GM21786 (cell line): ENCODE results near the gene AGTRAP.

ENCODE experiments used
- ATAC-seq: cut with Tn5 transposase; IDR thresholded peaks from one replicate; pipeline ENCODE4 v1.9.1; 2021; ENCODE audit not compliant: unreplicated experiment

The AGTRAP gene, protein sequence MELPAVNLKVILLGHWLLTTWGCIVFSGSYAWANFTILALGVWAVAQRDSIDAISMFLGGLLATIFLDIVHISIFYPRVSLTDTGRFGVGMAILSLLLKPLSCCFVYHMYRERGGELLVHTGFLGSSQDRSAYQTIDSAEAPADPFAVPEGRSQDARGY

DNA sequence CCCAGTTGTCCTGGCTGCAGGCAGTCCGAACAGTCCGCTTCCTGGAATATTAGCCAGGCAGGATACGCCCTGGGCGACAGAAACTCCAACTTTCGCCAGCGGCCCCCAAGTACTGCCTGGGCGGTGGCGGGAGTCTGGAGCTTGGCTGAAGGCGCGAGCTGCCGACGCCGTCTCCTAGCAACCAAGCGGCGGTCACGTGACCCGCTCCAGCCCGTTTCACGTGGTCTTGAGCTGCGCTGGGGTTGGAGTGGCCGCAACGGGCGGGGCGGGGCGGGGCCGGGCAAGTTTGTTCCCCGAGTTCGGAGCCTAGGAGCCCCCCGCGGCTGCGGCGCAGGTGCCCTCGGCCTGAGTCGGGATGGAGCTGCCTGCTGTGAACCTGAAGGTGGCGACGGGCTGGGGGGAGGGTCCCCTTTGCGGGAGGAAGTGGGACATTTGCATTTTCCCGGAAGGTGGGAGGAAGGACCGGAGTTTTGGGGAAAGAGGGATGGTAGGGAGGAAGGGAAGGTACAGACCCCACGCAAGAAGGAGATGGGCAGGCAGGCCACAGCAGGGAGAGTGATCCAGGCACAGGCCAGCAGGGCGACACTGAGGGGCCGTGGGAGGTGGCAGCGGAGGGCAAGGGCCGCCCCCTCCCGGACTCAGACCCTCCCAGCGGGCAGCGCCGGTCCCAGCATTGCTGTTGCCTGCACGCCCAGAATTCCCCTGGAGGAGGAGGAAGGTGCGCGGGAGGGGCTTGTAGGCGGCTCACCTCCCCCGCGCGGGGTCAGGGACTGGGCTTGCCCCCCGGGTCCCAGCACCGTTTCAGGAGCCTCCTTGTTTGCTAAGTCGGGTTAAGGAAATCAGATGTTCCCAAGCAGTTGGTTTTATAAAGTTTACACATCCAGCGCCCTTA is at the start of gene AGTRAP:
AGTRAP (plus strand) TSS at position 283 of the 892 bp plus-strand sequence; CDS start at position 356, 73 bp downstream.
- peak; percentile 72 for ATAC-seq

DNA sequence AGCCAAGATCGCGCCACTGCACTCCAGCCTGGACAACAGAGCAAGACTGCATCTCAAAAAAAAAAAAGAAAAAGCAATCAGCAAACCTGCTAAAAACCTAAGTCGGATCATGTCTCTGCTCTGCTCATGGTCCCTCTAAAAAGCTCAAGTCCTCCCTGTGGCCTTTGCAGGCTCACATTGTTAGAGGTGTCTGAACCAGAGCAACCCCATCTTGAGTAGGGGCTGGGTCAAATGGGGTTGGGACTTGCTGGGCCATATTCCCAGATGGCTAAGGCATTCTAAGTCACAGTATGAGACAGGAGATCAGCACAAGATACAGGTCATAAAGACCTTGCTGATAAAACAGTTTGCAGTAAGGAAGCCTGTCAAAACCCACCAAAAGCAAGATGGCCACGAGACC is 47.4 kb upstream of the AGTRAP start:
- no peak for ATAC-seq

DNA sequence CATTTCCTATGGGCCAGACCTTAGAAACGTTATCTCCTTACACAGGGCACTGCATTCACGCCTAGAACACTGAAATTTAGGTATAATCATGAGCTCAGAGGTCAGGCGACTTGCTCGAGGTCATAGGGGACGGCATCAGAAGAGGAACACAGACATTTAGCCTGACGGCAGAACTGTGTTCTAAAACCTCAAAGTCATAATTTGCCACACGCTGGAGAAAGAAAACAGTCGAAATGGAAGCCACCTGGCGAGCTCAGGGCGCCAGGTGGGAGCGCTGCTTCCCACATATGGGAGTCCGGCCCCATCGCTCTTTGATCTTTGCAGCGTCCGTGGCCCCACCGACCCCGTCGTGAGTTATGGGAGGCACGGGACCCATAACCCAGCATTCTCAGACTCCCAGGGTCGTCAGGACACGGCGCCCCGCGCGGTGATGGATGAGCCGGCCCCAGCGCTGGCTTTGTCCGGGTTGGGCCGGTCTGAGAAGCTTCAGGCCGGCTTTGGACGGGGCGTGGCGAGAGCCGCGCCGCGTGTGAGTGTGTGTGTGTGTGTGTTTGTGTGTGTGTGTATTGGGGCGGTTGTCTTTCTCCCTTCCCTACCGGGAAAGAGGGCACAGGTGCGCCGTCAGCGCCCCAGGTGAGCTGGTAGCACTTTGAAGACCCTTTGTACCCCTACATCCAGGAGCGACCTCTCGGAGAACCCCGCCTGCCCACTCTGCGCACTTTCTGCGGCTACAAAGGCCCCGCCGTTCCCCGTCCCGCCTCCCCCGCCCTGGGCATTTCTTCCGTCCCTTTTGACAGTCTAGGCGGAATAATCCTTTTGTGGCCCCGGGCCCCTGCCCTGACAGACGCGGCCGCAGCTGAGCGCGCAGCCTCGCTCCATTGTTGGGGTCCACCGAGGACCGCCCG is 45.3 kb upstream of the AGTRAP start:
- ATAC-seq: no peak

DNA sequence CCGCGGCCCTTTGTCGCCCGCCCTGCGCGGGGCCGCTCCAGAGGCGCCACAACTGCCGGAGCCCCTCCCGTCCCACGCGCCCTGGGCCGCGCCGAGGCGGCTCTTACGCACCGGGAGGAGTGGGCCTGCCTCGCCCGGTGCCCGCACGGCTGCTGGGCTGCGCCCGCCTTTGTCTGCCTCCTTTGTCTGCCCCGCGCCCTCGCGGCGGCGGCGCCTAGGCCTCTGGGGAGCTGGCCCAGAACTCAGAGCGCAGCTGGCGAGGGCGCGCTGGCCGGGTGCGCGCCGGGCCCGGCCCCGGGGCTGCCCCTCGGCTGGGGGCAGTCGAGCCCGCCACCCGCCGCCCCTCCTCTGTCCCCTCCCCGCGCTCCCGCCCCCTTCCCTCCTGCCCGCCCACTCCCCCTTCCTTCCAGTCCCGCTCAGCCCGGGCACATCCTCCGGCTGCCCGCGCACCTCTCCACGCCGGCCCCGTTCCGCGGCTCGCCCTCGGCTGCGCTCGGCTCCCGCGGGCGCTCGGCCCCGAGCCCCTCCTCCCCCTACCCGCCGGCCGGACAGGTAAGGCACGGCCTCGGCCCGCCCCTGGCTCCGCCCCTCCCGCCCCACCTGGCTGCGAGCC is 44.5 kb upstream of the AGTRAP start, which contains the start of gene DRAXIN:
DRAXIN (plus strand) TSS at position 409 of the 613 bp plus-strand sequence. CDS start 14,549 bp downstream, outside the sequence.
- ATAC-seq: no peak

DNA sequence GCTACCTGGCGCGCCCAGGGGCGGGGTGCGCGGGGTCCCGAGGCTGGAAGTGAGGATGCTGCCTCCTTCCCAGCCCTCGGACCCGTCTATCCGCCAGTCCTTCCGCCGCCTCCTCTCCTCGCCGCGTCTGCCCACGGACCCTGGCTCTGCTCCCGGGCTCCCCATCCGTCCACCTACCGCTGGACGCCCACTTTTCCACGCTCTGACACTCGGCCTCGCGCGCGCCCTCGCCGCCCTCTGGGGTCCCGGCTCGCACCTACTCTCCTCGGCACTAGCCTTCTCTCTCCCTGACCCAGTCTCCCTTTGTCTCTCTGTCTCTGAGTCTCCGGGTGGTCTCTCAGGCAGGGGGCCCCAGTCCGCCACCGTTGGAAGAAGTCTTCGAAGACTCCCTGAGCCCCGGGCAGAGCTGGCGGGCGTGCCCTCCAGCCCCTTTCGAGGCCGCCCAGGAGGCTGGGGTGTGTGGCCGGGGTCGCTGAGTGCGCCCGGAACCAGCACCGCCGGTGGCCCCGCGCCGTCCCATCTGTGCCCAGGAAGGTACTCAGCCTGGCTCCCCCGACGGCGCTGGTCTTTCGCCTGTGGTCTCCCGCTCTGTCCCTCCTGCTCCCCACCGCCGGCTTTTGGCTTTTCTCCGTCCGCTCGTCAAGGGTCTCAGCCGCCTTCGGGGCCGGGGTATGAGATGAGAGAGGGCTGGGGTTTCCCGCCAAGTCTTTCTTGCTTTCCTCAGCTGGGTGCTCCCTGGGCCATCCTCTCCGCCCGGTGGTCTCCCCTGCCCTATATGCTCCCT is 43.8 kb upstream of the AGTRAP start:
- no peak for ATAC-seq

DNA sequence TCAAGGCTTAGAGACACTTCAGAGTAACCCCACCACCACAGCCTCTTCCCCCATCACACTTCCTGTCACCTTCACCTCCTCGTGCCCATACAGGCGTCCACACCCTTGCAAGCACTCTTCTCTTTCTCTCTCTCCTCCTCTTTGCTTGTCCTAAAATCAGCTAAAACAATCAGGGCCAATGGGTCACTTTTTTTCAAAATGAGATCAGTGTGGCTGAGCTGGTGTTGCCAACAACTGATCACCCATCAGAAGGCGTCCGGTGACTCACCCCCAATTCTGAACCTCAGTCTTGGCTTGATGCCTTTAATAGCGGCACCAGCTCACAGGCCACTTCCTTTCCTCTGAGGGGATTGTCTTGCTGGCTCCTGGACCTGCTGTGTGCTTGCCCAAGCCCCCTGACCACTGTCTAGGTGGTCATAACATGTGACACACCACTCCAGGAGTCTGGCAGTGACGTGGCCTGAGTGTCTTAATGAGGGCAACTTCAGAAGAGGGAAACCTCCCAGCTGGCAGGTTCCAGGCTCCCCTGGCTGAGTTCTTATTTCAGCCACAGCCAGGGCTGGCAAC is 42.8 kb upstream of the AGTRAP start:
- no peak for ATAC-seq

DNA sequence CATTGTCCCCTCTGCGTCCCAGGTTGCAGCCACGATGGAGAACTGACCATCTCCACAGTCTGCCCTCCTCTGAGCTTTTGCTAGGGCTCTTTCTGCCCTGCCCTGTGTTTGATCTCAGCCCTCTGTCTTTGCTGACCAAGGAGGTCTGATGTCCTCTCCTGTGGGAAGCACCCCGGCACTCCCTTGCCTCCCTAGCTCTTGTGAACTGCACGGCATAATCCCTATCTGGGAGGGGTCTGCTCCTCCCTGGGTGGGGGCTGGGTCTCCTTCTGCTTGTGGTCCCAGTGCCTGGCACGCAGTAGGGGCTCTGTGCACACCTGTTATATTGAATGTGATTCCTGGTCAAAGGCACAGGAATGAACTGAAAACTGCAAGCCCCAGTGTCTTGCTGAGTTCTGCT is 42.0 kb upstream of the AGTRAP start:
- no peak for ATAC-seq

DNA sequence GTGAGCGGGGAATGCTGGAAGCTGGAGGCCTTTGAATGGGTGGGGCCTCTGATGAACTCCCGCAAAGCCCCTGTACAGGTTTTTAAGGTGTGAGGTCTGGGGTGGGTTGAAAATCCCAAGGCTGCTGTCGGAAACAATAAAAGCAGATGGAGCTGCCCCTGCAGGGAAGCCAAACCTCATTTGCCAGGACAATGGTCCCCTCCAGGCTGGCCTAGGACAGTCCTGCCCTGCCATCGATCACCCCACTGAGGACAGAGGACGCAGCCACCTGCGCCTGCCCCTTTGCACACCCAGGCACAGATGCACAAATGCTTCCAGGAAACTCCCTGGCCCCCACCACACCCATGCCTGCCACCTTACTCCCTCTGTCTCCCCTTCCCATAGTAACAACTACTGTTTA is 40.1 kb upstream of the AGTRAP start:
- ATAC-seq: no peak

DNA sequence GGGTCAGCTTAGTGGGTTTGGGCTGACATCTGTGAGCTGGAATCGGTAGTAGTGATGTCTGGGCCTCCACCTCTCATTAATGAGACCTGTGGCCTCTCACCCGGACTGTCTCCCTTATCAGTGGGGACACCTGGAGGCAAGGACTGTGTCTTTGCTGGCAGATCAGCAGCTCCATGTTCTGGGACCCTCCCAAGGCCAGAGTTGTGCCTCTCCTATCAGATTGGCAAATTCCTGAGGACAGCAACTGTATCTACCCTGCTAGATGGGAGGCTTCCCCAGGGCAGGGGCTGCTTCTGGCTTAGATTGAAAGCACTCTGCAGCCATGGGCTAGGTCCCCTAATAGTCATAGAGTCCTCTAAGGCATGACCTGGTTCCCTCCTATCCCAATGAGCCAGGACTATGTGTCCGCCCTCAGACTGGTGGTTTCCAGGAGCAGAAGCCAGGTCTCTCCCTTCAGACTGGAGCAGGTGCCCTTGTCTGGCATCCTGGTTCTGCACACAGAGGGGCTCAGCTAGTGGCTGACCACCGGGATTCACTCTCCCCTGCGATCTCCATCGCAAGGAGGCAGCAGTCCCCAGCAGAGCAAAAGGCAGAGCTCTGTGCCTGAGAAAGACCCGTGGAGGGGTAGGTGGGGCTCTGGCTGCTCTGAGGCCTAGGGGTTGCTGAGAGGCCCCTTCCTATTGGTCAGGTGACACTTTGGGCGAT is 38.6 kb upstream of the AGTRAP start:
- no peak for ATAC-seq

DNA sequence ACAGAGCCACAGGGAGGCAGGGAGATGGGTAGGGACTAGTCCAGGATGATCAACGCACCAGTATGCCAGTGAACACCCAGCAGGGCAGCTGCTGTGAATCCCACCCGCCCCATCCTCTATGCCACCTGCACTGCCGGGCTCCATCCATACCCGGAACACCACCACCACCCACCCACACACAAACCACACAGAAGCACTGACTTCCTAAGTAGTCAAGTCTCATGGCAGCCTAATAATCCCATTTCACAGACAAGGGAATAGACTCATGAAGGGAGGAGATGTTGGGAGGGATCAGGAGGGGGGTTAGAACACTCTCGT is 38.1 kb upstream of the AGTRAP start:
- ATAC-seq: no peak

DNA sequence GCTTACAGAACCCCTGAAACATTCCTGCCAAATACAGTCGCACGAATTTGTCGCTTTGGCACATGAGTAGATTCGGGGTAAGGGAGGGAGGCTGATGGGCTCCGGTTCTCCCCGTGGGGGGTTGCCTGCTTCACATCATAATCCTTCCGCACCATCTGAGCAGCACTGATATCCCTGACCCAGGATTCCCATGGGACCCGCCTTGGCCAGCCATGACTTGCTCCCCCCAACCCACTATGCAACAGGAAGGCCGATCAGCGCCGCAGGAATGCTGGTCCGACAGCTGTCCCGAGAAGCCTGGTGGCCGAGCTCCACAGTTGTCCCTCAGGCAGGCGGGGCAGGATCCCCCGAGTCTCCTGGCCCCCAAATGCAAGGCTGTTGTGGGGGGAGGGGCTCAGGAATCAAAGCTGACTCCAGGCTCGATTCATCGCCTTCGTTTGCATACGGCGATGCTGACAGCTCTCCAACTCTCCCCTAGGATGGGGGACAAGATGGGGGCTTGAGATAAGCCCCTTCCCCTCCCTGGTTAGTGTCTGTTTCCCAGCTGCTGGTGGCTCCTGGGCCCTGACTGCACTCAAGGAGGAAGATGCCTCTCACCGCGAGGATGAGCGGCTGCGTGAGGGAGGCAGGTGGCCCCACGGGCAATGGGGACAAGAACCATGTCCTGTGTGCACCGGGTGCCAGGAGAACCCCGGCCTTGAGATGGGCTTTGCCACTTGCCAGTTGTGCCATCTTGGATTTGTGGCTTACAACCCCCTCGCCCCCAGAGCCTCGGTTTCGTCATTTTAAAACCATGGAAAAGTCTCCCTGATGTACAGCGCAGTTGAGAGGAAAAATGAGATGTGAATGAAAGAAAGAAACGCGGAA is 35.1 kb upstream of the AGTRAP start:
- no peak for ATAC-seq

DNA sequence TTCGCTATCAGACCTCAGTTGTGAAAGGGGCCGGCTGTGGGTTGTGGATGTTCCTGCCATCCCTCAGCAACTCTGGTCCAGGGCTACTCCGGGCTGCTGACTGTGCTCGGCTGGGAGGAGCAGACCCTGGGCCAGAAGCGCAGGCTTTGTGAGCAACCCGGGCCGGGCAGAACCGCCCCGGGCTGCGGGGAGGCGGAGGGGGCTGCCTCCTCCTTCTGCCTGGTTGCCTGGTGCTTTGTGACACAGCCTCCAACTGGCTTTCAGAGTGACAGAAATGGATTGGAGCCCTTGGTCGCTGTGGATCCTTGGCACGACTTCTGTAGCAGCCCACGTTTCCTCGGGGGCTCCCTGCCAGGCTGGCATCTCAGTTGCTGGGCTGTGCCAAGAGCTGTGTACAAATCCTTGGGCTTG is 34.4 kb upstream of the AGTRAP start:
- ATAC-seq: no peak

DNA sequence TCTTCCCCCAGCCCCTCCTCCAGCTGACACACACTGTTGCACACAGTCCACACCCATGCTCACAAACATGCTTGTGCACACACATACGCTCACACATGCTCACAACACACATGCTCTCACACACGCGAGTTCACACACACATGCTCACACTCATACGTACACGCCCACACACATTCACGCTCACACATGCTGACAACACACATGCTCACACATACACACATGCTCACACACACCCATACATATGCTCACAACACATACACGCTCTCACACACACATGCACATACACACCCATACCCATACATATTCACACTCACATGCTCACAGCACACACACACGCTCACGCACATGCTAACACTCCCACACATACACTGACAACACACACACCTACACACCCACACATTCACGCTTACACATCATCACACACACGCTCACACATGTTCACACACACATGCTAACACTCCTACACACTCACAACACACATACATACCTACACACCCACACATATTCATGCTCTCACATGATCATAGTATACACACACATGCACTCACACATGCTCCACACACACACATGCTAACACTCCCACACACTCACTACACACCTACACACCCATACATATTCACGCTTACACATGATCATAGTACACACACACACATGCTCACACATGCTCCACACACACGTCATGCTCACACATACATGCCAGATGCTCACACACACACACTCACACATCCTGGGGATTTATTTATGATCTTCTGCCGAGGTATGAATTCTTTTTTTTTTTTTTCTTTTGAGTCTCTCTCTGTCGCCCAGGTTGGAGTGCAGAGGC is 33.7 kb upstream of the AGTRAP start:
- no peak for ATAC-seq

DNA sequence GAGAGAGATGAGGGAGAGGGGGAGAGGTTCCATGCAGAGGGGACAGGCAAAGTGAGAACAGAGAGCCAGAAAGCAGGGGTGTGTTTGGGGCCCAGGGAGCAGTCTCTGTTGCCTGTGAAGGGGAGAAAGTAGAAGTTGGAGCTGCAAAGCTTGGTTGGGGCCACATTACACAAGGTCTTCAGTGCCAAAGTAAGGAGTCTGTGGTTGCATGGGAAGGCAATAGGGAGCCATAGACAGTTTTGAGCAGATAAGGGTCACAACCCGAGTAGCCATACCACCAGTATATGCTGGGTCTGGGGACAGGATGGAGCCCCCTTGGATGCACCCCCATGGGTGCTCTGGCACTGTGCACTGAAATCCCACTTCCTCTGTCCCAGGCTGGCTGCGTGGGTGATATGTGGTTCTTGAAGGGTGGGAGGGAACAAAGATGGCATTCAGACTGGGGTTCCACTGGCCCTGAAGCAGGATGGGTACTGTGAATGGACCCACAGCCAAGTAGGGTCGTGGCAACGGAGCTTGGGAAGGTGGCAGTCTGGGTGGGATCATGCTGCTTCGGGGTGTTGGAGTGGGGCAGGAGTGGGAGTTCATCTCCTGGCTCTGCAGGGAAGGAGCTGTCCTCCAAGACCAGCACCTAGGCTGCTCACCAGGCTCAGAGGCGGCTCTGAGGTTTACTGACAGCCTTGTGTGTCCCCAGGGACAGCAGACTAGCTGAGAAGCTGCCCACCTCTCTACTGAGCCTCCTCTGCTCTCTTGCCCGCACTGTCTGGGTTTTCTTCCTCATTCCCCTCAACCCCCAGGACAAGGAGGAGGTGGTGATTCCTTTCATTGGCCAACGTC is 32.4 kb upstream of the AGTRAP start:
- no peak for ATAC-seq

DNA sequence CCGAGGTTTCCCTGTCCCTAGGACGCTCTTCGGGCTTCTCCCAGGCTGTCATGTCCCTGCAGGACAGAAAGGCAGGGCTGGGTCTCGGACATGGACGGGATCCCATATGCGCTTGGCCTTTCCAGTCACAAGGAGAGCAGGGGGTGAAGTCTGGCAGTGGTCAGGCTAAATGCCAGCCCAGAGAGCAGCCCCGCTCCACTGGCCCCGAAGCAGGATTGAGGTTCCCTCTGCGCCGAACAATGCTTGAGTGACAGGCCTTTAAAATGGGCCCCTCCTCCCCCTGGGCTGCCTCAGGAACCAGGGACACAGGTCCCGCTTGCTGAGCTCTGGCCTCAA is 31.8 kb upstream of the AGTRAP start:
- no peak for ATAC-seq

DNA sequence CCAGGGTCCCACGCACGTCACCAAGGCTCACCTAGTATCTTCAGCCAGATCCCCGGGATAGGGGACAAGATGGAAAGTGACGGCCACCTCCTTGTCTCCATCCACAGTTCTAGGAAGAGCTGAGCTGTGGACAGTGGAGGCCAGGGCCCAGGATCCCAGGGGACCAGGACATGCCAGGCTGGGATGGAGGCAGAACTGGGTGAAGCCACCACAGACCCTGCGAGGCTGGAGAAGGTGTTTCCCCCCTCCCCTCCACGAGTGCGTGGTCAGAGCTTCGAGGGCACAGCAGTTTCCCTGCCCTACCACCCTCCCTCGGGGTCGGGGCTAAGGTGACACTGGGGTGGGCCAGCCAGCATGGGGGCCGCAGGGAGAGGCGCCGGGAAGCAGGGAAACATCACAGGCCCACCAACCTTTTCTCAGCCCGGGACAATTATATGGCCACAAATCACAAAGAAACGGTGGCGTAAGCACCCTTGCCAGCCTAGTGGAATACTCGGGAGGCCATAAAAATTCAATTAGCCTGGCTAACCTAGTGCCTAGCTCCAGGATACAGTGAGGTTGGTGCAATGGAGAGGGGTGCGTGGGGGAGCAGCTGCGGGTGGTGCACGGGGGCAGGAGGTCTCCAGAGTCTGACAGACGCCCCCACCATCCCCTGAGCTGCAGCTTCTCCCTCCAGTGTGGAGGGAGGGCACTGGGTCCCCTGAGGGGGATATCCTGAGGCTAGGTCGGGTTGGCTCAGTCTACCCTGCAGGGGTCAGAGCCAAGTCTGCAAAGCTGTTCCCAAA is 31.1 kb upstream of the AGTRAP start:
- ATAC-seq: no peak
